NCI-H524 treated with DMSO at 0.1 percent for 48 hours (cell line): Measurements from ENCODE around the gene ECT2.
A peak's percentile ranks its signal among the peaks of the same experiment; 100 is the strongest.
"Not testable (repeated sequence)": the region's sequence is repeated elsewhere in the genome, so short reads cannot be mapped to it uniquely, and the experiment has no call there.

Experiments
- DNase-seq: peaks from one replicate; lab custom pipeline; 2025; lab: John Stamatoyannopoulos, UW

ECT2 gene

GRCh38 chr3:172750368-172751174 lies at the start of gene ECT2:
ECT2 (plus strand) TSS chr3:172750726; CDS start chr3:172754531, 3,805 bp downstream.
- DNase-seq = peak; percentile 99

- DNase-seq = no peak
These were observed 49.5 kb upstream of the ECT2 start for GRCh38 chr3:172700936-172701455.

DNA sequence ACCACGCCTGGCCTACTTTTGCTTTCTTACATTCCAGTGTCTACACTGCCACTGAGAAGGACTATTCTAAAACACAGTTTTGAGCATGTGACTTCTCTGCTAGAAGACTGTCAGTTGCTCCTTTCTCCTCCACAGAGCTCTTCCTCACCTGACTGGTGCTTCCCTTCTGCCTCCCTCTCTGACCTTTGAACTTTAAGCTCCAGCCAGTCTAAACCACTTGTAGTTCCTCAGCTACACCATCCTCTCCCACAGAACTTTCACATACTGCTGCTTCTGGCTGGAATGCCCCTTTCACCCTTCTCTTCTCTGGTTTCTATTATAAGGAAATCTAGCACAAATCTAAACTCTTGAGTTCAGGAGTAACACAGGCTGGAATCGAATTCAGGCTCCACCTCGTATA lies 48.8 kb upstream of the ECT2 start:
- no peak for DNase-seq

DNA sequence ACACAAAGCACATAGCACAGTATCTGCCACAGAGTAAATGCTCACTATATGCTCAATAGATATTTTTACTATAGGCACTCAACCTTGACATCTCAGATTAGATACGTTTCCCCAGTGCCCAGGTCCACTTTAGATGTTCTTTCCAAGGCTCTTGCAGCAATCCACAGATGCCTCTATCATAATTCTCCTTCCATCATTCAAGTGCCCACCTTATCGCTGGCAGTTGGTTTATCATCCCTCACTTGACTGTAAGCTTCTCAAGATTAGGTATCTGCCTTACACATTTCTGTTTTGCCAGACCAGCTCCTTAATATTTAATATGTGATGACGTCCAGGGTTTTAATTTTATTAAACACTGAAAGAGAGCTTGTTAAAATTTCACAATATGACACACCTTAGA lies 48.3 kb upstream of the ECT2 start:
- DNase-seq = no peak

- DNase-seq = not testable (repeated sequence)
These were observed 47.8 kb upstream of the ECT2 start for GRCh38 chr3:172702731-172703130.

DNA sequence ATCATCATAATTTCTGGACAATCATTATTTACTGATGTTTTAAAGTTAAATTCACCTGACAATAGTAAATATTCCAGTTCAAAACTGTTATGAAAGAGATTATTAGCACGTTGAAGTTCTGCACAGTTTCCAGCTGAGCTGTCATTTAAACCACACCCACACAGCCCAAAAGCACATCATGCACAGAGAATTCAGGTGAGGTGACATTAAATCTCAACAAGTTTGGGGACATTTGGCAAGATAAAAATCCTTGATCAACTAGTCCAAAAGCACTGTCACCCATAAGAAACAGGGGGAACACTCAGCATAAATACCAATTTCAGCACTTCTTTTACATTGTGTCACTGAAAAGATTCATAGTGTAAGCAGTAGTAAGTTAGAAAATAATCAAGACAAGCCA lies 46.5 kb upstream of the ECT2 start:
- DNase-seq = no peak

DNA sequence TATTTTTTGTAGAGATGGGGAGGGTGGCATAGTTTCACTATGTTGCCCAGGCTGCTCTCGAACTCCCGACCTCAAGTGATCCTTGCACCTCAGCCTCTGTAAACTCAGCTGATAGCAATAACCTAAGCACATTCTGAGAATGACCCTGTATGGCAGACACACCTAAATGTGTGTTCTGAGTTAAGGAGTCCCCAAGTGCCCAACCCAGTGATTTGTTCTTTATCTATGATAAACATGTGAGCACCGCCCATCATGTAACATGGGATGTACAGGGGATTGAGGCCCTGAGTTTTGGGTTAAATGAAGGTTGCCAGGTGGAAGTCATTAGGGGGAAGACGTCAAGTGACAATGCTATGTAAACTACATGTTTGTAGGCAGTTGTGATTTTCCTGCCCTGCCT lies 45.4 kb upstream of the ECT2 start:
- no peak for DNase-seq

DNA sequence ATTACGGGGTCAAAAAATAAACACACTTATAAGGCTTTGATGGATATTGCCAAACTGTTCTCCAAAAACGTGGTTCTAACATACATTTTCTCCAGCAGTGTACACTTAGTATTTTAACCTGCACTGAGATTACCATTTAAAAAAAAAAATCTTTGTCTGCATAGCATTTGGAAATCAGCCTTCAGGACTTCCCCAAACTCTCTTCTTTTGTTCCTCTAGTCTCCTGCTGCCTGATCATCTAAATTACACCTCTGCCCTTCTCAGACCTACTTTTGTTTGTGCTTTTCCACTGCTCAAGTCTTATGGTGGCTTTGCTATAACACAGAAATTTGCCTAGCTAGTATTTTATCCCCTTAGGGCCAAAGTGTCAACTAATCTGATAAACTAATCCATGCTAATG lies 43.5 kb upstream of the ECT2 start:
- no peak for DNase-seq

- no peak for DNase-seq
These were observed 42.6 kb upstream of the ECT2 start for GRCh38 chr3:172707967-172708366.

DNA sequence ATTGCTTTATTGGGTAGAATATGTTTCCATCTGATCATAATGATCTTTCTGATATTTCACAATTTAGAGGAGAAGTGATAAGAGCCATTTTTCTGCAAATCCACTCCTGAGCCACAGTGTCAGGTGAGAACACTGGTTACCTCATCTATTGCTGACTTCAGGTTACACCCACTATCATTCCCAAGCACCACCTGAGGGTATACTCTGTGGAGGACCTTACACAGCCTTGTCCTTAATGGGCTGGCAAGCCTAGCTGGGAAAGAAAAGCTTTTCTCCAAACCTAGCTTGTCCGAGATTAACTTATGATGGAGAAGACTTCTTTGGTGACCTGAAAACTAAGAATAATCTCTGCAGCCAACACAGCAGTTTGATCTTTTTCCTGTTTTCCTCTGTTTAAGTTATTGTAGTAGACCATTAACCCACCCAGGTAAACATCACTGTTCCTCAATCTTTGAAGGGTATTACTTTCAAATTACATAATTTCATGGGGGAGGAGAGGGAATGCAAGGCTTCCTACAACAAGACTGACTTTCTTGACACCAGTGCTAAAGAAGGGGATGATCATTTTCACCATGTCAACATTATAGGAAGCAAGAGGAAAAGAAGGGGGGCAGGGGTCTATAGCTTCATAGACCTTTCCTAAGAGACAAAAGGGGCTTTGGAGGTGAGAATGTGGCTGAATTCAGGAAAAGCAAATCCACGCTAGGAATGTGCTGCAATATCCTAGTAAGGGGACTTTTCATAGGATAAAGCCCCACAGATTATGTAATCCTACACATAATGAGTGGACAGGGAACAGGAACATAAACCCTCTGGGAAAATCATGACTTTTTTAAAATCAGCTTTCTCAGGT lies 41.4 kb upstream of the ECT2 start:
- DNase-seq = no peak

DNA sequence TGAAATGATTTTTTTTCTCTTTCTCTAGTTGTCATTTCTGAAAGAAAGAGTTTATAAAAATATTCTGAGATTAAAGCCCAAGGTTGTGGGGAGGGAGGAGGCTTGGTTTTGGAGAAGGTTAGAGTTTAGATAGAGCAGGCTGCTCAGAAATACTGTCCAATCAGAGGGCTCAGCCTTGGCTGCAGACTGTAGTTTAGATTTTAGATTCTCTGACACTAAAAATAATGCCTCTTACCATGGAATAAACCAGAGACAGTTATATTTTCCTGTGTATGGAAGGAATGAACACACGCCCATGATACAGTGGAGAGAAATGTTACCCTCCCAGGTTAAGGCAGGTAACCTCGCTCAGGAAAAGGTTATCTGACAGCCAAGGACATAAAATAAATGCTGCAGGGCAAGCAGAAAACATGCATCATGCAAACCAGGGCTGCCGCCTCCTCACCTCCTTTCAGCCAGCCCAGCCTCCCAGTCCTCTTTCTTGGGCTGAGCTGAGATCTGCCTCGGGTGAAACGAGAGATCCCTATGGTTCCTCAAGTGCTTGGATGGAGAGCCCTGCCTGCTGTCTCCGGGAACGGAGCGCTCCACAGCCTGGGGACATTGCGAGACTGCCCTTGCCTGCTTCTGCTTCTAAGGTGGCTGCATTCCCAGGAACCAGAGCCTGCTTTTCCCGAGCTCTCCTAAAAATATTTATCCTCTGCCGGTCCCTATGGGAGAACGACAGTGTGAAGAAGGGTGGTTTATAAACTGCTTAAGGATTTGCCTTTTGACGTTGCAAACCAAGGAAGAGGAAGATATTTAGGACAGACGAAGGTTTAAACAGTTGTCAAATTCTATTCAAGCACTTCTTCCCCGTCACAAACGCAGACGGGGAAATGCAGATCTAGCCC lies 40.5 kb upstream of the ECT2 start:
- peak; percentile 79 for DNase-seq

DNA sequence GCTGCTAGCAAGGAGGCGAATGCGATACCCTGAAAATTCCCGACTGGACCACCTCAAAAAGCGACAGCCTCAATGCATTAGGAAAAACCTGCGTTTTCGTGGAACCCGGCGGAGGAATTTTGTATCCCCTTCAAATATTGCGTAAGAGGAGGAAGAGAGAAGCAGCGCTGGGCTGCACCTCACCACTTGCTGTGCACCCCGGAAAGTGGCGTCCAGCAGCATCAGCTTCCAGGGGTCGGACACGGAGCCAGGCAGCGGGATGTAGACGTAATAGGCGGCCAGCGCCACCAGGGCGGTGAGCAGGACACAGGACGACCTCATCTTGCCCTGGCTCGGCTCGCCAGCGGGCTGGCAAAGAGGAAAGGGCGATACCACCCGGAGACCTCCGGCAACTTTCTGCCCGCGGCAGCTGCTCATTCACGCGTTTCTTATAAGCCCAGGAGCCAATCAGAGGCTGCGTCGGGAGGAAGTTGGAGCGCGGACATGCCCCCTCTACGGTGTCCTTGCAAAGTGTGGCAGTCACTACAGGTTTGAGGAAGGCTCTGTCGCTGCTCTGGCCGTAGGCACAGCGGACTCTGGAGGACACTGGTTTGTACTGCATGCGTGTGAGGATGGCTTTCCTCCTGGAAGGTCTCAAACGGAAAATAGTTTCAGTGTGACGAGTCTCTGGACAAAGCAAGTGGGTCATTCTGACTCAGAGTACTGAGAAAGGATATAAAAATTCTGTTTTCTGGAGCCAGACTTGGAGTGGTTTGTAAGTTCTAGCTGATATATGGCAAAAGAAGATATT lies 39.7 kb upstream of the ECT2 start, which contains the start of gene NCEH1:
Gene NCEH1 (minus strand): TSS at position 404 of the 790 bp plus-strand sequence. CDS start 83 bp downstream, at position 321.
- peak; percentile 92 for DNase-seq

GRCh38 chr3:172711454-172711795 lies 39.1 kb upstream of the ECT2 start:
- no peak for DNase-seq

DNA sequence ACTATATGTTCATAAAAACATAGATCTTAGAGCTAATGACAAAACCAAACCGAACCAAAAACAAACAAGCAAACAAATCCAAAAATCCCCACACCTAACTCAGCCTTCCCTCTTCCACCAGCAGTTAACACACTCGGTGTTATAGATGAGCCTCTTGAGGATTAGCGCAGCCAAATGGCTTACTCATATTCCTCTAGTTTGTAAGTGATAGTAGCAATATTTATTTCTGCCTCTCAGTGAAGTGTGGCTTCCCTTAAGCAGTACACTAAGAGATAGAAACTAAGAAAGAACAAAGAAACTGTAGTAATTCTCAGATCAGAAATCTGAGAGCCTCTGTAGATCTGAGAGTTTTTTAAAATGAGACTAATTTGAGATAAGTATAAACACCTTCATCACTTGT lies 37.2 kb upstream of the ECT2 start:
- no peak for DNase-seq

- no peak for DNase-seq
These were observed 34.0 kb upstream of the ECT2 start for GRCh38 chr3:172716476-172716875.

DNA sequence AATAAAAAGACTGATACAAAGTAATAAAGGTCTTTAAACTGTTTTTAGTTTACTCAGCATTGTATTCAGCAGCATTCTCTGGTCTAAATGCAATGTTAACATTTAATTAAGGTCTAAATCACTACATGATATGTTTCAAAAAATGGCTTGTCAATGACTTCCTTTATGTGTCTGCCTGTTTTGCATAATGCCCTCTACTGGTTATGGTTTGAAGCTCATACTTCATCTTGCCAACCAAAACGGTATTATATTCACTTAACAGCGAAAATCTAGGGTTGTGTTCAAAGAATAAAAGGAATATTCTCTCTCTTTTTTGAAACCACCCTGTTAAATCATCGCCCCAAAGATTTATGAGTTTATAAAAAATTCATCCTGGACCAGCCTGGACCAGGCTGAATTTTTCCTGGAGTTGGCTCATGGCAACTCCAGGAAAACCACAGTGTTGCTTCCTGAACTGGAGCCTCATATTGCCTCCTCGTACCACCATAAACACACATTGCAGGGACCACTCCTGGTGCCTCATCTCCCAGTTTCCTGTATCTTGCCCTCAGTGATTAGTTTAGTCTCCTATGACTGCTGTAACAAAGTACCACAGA lies 32.9 kb upstream of the ECT2 start:
- DNase-seq = no peak

DNA sequence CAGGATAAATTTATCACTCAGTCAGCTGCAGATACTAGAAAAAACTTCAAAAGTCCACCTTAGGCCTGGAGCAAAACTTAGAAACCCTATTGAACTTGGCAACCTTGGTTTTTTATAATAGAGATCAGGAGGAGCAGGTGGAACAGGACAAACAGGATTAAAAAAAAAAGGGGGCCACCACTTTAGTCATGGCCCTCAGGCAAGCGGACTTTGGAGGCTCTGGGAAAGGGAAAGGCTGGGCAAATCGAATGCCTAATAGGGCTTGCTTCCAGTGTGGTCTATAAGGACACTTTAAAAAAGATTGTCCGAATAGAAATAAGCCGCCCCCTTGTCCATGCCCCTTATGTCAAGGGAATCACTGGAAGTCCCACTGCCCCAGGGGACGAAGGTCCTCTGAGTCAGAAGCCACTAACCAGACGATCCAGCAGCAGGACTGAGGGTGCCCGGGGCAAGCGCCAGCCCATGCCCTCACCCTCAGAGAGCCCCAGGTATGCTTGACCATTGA lies 27.9 kb upstream of the ECT2 start:
- not testable (repeated sequence) for DNase-seq

- no peak for DNase-seq
These were observed 24.1 kb upstream of the ECT2 start for GRCh38 chr3:172726380-172726779.

- no peak for DNase-seq
These were observed 15.5 kb upstream of the ECT2 start for GRCh38 chr3:172735014-172735413.

GRCh38 chr3:172739462-172739861 lies 11.1 kb upstream of the ECT2 start:
- no peak for DNase-seq
